Lower lobe of right lung (tissue), 2 donors: Measurements from ENCODE around the gene GLMP. TPM values are rescaled to one million over a fixed set of nuclear protein-coding genes. Genes with fewer than 3 reads are reported as not detected.
A peak's percentile ranks its signal among the peaks of the same experiment; 100 is the strongest.

ENCODE experiments used
- ATAC-seq, 2 donors: fragments of 200-7000 bp; cut with Tn5 transposase; one replicate each; pipeline ENCODE4 v1.9.1; 2020 to 2022; ENCODE audit warnings: mild to moderate bottlenecking in 2 of 2, moderate library complexity in 2 of 2
- DNase-seq: peaks from one replicate; pipeline ENCODE4 v3.0.0-alpha.2; 2020
- H3K27ac ChIP-seq: fragments of 200-600 bp; one replicate; pipeline ENCODE4 v1.8.0; 2022
- H3K27me3 ChIP-seq: fragments of 200-600 bp; one replicate; pipeline ENCODE4 v1.8.0; 2022; ENCODE audit warnings: low read depth
- H3K36me3 ChIP-seq: fragments of 200-600 bp; one replicate; pipeline ENCODE4 v1.8.0; 2022; ENCODE audit warnings: mild to moderate bottlenecking
- H3K4me1 ChIP-seq: fragments of 200-600 bp; one replicate; pipeline ENCODE4 v1.8.0; 2022
- H3K4me3 ChIP-seq: fragments of 200-600 bp; one replicate; pipeline ENCODE4 v1.8.0; 2022; ENCODE audit warnings: mild to moderate bottlenecking
- H3K9me3 ChIP-seq: fragments of 200-600 bp; one replicate; pipeline ENCODE4 v1.8.0; 2022
- intact Hi-C: fragments of 100-400 bp; cut with DNase I; formaldehyde crosslinking; loops from one replicate; pipeline ENCODE4 v1.11.0; 2022
- total RNA-seq: library from RNA; stranded (reverse); fragmentation: NEBNext Ultra II Directional; extraction: Animal tissue kit (Norgen Biotek cat#: 25700); gene quantifications from one replicate; pipeline ENCODE4 v1.2.1, GENCODE V29; 2021
- TF ChIP-seq, protein P1 (sequence below): fragments of 200-600 bp; IDR thresholded peaks from one replicate; pipeline ENCODE4 v1.8.0; 2022; ENCODE audit warnings: antibody characterized with exemption, mild to moderate bottlenecking
- donor health status: DM: no; HTN: yes; CAD: no; lungs with severe emphysema.

Gene GLMP
- total RNA-seq, 1 donor from 2014 or later: 53.7 TPM

DNA sequence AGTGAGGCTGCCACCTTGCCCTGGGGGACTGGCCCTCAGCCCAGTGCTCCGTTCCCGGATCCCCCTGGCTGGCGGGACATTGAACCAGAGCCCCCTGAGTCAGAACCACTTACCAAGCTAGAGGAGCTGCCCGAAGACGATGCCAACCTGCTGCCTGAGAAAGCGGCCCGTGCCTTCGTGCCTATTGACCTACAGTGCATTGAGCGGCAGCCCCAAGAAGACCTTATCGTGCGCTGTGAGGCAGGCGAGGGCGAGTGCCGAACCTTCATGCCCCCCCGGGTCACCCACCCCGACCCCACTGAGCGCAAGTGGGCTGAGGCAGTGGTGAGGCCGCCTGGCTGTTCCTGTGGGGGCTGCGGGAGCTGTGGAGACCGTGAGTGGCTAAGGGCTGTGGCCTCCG is 10.0 kb downstream of the GLMP start:
- DNase-seq (no peak), ATAC-seq (no peak)
- no peak overlapping the region for H3K4me3 ChIP-seq
- H3K27ac ChIP-seq: no peak overlapping the region
- H3K36me3 ChIP-seq: peaks cover 12% of the 10 kb centered on the region
- H3K9me3 ChIP-seq: no peaks in the 10 kb centered on the region
- intact Hi-C loops: no loop called here
- H3K4me1 ChIP-seq: peaks cover 27% of the 10 kb centered on the region
- TF ChIP-seq, protein P1, sequence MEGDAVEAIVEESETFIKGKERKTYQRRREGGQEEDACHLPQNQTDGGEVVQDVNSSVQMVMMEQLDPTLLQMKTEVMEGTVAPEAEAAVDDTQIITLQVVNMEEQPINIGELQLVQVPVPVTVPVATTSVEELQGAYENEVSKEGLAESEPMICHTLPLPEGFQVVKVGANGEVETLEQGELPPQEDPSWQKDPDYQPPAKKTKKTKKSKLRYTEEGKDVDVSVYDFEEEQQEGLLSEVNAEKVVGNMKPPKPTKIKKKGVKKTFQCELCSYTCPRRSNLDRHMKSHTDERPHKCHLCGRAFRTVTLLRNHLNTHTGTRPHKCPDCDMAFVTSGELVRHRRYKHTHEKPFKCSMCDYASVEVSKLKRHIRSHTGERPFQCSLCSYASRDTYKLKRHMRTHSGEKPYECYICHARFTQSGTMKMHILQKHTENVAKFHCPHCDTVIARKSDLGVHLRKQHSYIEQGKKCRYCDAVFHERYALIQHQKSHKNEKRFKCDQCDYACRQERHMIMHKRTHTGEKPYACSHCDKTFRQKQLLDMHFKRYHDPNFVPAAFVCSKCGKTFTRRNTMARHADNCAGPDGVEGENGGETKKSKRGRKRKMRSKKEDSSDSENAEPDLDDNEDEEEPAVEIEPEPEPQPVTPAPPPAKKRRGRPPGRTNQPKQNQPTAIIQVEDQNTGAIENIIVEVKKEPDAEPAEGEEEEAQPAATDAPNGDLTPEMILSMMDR: no peak
- H3K27me3 ChIP-seq: no peaks in the 10 kb centered on the region

DNA sequence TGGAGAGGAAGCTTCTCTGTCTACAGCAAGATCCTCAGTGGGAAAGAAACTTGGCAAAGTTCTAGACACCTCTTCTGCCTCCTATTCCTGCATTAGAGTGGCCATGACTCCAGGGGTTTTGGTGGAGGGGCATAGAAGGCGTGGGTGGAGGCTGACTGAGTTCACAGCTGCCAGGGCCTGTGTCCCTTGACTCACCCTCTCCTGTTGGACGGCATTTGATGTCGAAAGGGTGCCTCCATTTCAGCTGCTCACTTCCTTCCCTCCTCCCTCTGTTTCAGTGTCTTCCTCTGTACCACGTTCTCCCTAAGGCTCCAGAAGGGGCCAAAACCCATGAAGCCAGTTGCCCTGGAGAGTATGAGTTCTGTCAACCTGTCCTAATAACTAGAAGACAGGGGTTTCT is 10.7 kb downstream of the GLMP start:
- ATAC-seq (no peak), DNase-seq (no peak)
- TF ChIP-seq, protein P1: no peak
- no peaks in the 10 kb centered on the region for H3K9me3 ChIP-seq
- no peak overlapping the region for H3K27ac ChIP-seq
- H3K4me3 ChIP-seq: no peak overlapping the region
- intact Hi-C loops: no loop called here
- H3K36me3 ChIP-seq: peaks cover 13% of the 10 kb centered on the region
- no peaks in the 10 kb centered on the region for H3K27me3 ChIP-seq
- peaks cover 27% of the 10 kb centered on the region for H3K4me1 ChIP-seq

DNA sequence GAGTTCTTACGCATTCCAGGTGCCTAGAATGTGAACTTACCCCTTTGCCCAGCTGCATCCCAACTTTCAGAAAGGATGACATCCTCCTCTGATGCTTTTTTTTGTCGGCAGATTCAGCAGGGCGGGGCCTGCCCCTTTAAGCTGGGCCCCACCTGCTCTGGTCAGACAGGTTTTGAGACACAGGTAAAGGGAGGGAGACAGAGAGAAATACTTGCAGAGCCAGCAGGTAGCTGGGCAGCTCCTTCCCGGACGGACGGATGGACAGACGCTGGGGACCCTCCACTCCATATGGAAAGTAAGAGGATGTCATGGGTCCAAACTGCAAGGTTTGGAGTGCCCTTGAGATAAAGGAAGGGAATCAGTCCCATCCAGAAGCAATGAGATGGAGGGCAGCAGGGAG is 11.4 kb downstream of the GLMP start, which contains the start of gene TMEM79:
TSS of gene TMEM79 (plus strand) at position 214 of the 400 bp plus-strand sequence. CDS start 902 bp downstream, outside the sequence.
- no peak for ATAC-seq
- intact Hi-C loops: no loop called here
- no peak for DNase-seq

DNA sequence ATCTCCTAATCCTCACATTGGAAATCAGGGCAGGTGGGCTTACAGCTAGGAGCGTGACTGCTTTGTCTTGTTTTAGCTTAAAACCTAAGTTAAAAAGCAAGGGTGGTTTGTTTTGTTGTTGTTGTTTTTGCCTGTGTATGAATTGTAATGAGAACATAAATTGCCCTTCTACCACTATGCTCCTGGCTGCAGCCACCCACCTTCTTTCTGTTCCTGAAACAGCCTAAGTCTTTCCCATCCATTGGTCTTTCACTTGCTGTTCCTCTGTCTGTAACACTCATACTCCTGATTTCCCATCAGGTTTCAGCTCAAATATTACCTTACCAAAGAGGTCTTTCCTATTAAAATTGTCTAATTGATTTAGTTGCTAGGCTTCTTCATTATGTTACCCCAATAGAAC is 12.0 kb downstream of the GLMP start:
- no peak for DNase-seq
- H3K27me3 ChIP-seq: no peaks in the 10 kb centered on the region
- H3K27ac ChIP-seq: no peak overlapping the region
- H3K4me1 ChIP-seq: peaks cover 27% of the 10 kb centered on the region
- intact Hi-C loops: no loop called here
- H3K4me3 ChIP-seq: peak overlapping the region; percentile 89
- ATAC-seq: no peak
- TF ChIP-seq, protein P1: no peak
- H3K9me3 ChIP-seq: no peaks in the 10 kb centered on the region
- peaks cover 13% of the 10 kb centered on the region for H3K36me3 ChIP-seq

More for the DNA sequence above, 11.4 kb downstream of the GLMP start, which contains the start of gene TMEM79:
- TF ChIP-seq, protein P1: no peak
- peaks cover 27% of the 10 kb centered on the region for H3K4me1 ChIP-seq
- no peaks in the 10 kb centered on the region for H3K27me3 ChIP-seq
- peaks cover 13% of the 10 kb centered on the region for H3K36me3 ChIP-seq
- H3K27ac ChIP-seq: peak within 1 kb of the TSS; percentile 89
- H3K9me3 ChIP-seq: no peaks in the 10 kb centered on the region
- H3K4me3 ChIP-seq: peak within 1 kb of the TSS; percentile 89

DNA sequence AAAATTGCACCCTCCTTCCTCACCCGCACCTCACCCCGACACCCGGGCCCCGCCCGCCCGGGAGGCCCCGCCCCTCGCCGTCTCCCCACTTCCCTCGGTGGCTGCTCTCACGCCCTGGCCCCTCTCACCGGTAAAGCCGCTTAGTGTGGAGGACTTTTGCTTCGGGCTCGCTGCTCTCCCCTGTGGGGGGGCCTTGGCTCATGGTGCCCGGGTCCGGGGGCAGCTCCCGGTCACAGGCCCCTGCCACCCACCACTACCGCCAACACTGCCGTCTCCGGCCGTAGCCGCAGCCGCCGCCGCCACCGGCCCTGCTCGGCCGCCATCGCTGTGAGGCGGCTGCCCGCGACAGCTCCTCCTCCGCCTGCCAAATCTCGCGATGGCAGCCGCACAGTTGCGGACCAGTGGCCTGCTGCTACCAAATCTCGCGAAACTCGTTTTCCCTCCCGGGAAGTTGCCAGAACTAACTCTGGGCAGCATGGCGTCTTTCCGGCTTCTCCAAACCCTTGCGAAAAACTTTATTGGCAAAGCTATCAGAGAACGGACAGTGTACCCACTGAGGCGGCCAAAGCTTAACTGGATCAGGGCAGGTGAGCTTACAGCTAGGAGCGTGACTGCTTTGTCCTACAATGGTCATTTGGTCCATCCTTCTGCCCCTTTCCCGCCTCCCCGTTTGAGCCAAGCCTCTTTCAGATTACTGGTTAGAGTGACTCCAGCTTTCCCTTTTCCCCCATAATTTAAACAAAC is 12.8 kb downstream of the GLMP start, which contains the start of gene SMG5:
TSS of gene SMG5 (minus strand) at position 347 of the 744 bp plus-strand sequence. CDS start at position 202, 145 bp downstream.
- H3K4me1 ChIP-seq: peaks cover 27% of the 10 kb centered on the region
- ATAC-seq: peak; percentile 96 to 98
- H3K9me3 ChIP-seq: no peaks in the 10 kb centered on the region
- H3K36me3 ChIP-seq: peaks cover 22% of the 10 kb centered on the region
- H3K27me3 ChIP-seq: no peaks in the 10 kb centered on the region
- intact Hi-C loops: no loop called here
- DNase-seq: peak; percentile 97
- TF ChIP-seq, protein P1: no peak
- peak within 1 kb of the TSS; percentile 89 for H3K27ac ChIP-seq
- peak within 1 kb of the TSS; percentile 89 for H3K4me3 ChIP-seq
